Measurements from ENCODE around the gene CACNG4.
A peak's percentile ranks its signal among the peaks of the same experiment; 100 is the strongest.

DNA sequence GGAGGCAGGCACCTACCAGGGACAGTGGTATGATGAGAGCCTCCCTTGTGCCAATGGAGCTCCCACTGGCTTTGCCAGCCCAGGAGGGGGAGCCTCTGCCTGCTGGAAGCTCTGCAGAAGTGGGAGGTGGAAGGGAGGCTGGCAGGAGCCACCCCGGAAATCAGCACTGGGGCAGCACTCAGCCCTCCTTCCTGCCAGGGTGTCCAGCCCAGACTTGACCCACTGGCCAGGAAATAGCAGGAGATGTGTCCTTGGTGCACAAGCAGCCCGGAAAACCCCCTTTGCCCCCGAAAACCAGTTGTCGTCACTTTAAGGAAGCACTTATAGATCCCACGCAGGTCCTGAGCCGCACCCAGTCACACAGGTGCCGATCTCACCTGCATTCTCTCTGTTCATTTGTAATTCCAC, 49.3 kb upstream of the CACNG4 start:
- TF ChIP-seq, protein P1, sequence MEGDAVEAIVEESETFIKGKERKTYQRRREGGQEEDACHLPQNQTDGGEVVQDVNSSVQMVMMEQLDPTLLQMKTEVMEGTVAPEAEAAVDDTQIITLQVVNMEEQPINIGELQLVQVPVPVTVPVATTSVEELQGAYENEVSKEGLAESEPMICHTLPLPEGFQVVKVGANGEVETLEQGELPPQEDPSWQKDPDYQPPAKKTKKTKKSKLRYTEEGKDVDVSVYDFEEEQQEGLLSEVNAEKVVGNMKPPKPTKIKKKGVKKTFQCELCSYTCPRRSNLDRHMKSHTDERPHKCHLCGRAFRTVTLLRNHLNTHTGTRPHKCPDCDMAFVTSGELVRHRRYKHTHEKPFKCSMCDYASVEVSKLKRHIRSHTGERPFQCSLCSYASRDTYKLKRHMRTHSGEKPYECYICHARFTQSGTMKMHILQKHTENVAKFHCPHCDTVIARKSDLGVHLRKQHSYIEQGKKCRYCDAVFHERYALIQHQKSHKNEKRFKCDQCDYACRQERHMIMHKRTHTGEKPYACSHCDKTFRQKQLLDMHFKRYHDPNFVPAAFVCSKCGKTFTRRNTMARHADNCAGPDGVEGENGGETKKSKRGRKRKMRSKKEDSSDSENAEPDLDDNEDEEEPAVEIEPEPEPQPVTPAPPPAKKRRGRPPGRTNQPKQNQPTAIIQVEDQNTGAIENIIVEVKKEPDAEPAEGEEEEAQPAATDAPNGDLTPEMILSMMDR (IDR thresholded peaks at IDR 0.05), result peak; percentile 47
- TF ChIP-seq, protein P2, sequence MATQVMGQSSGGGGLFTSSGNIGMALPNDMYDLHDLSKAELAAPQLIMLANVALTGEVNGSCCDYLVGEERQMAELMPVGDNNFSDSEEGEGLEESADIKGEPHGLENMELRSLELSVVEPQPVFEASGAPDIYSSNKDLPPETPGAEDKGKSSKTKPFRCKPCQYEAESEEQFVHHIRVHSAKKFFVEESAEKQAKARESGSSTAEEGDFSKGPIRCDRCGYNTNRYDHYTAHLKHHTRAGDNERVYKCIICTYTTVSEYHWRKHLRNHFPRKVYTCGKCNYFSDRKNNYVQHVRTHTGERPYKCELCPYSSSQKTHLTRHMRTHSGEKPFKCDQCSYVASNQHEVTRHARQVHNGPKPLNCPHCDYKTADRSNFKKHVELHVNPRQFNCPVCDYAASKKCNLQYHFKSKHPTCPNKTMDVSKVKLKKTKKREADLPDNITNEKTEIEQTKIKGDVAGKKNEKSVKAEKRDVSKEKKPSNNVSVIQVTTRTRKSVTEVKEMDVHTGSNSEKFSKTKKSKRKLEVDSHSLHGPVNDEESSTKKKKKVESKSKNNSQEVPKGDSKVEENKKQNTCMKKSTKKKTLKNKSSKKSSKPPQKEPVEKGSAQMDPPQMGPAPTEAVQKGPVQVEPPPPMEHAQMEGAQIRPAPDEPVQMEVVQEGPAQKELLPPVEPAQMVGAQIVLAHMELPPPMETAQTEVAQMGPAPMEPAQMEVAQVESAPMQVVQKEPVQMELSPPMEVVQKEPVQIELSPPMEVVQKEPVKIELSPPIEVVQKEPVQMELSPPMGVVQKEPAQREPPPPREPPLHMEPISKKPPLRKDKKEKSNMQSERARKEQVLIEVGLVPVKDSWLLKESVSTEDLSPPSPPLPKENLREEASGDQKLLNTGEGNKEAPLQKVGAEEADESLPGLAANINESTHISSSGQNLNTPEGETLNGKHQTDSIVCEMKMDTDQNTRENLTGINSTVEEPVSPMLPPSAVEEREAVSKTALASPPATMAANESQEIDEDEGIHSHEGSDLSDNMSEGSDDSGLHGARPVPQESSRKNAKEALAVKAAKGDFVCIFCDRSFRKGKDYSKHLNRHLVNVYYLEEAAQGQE (IDR thresholded peaks at IDR 0.05), result no peak

All from A549 (cell line).